Measurements from ENCODE around the gene UGT1A8.
"Not testable (repeated sequence)": the region's sequence is repeated elsewhere in the genome, so short reads cannot be mapped to it uniquely, and the experiment has no call there.

Gene UGT1A8

GRCh38 chr2:233740870-233741269, 123.4 kb downstream of the UGT1A8 start:
- H3K27ac ChIP-seq (ENCODE audit: low read depth, low read length, poor library complexity, severe bottlenecking): no peak overlapping the region
- H4K20me1 ChIP-seq (ENCODE audit: insufficient read depth, low read length): no peaks in the 10 kb centered on the region
- H3K9me2 ChIP-seq (ENCODE audit: low read depth, low read length): no peaks in the 10 kb centered on the region
- no peaks in the 10 kb centered on the region; the same call in 1 of the 2 replicates for H3K27me3 ChIP-seq (ENCODE audit: insufficient read depth, low read length)
- no peaks in the 10 kb centered on the region for H3K9me3 ChIP-seq (ENCODE audit: low read length)
- no peak for TF ChIP-seq CTCF (IDR thresholded peaks at IDR 0.05; ENCODE audit: low read length)
- no peak for TF ChIP-seq EZH2 (IDR thresholded peaks at IDR 0.05; ENCODE audit: borderline replicate concordance, low read length)
- H3K4me2 ChIP-seq (ENCODE audit: low read length): no peak overlapping the region
- no peaks in the 10 kb centered on the region for H3K36me3 ChIP-seq (ENCODE audit: insufficient read depth, low read length)
- no peaks in the 10 kb centered on the region for H3F3A ChIP-seq (ENCODE audit: insufficient read depth, low read length)
- no peak overlapping the region for H3K9ac ChIP-seq (ENCODE audit: low read length)
- no peaks in the 10 kb centered on the region for H3K4me1 ChIP-seq (ENCODE audit: insufficient read depth, low read length, severe bottlenecking)
- H2AFZ ChIP-seq (ENCODE audit: low read length): no peak overlapping the region
- H3K4me3 ChIP-seq (ENCODE audit: low read depth, low read length, poor library complexity, severe bottlenecking): no peak overlapping the region
- H3K79me2 ChIP-seq (ENCODE audit: insufficient read depth, low read length): no peaks in the 10 kb centered on the region

- no peak for TF ChIP-seq EZH2 (IDR thresholded peaks at IDR 0.05; ENCODE audit: borderline replicate concordance, low read length)
- TF ChIP-seq CTCF (IDR thresholded peaks at IDR 0.05; ENCODE audit: low read length): no peak
- Histone ChIP-seq H4K20me1 (ENCODE audit: insufficient read depth, low read length) (no peaks in the 10 kb centered on the region), H2AFZ (ENCODE audit: low read length) (no peak overlapping the region), H3K79me2 (ENCODE audit: insufficient read depth, low read length) (no peaks in the 10 kb centered on the region), H3K4me2 (ENCODE audit: low read length) (no peak overlapping the region), H3K9me2 (ENCODE audit: low read depth, low read length) (no peaks in the 10 kb centered on the region), H3K36me3 (ENCODE audit: insufficient read depth, low read length) (no peaks in the 10 kb centered on the region), H3K4me1 (ENCODE audit: insufficient read depth, low read length, severe bottlenecking) (no peaks in the 10 kb centered on the region), H3K9ac (ENCODE audit: low read length) (no peak overlapping the region), H3K27ac (ENCODE audit: low read depth, low read length, poor library complexity, severe bottlenecking) (no peak overlapping the region), H3K9me3 (ENCODE audit: low read length) (no peaks in the 10 kb centered on the region), H3K4me3 (ENCODE audit: low read depth, low read length, poor library complexity, severe bottlenecking) (no peak overlapping the region), H3F3A (ENCODE audit: insufficient read depth, low read length) (no peaks in the 10 kb centered on the region), H3K27me3 (ENCODE audit: insufficient read depth, low read length) (no peaks in the 10 kb centered on the region)
Observed at GRCh38 chr2:233743464-233744259, 126.2 kb downstream of the UGT1A8 start.

- TF ChIP-seq CTCF (IDR thresholded peaks at IDR 0.05; ENCODE audit: low read length): no peak
- TF ChIP-seq EZH2 (IDR thresholded peaks at IDR 0.05; ENCODE audit: borderline replicate concordance, low read length): no peak
Observed at GRCh38 chr2:233745073-233745755, 127.8 kb downstream of the UGT1A8 start.

GRCh38 chr2:233745838-233746237, 128.4 kb downstream of the UGT1A8 start:
- not testable (repeated sequence) for H3K27me3 ChIP-seq (ENCODE audit: insufficient read depth, low read length); H2AFZ ChIP-seq (ENCODE audit: low read length); H3K36me3 ChIP-seq (ENCODE audit: insufficient read depth, low read length); H3K9ac ChIP-seq (ENCODE audit: low read length); H3K4me2 ChIP-seq (ENCODE audit: low read length); H3K4me1 ChIP-seq (ENCODE audit: insufficient read depth, low read length, severe bottlenecking); H4K20me1 ChIP-seq (ENCODE audit: insufficient read depth, low read length); H3K79me2 ChIP-seq (ENCODE audit: insufficient read depth, low read length); H3F3A ChIP-seq (ENCODE audit: insufficient read depth, low read length); H3K27ac ChIP-seq (ENCODE audit: low read depth, low read length, poor library complexity, severe bottlenecking); H3K9me2 ChIP-seq (ENCODE audit: low read depth, low read length); H3K4me3 ChIP-seq (ENCODE audit: low read depth, low read length, poor library complexity, severe bottlenecking); H3K9me3 ChIP-seq (ENCODE audit: low read length)

More at GRCh38 chr2:233745073-233745755, 127.8 kb downstream of the UGT1A8 start:
- Histone ChIP-seq H3K4me1 (ENCODE audit: insufficient read depth, low read length, severe bottlenecking) (no peaks in the 10 kb centered on the region), H3K9ac (ENCODE audit: low read length) (no peak overlapping the region), H3K36me3 (ENCODE audit: insufficient read depth, low read length) (no peaks in the 10 kb centered on the region), H3F3A (ENCODE audit: insufficient read depth, low read length) (no peaks in the 10 kb centered on the region), H4K20me1 (ENCODE audit: insufficient read depth, low read length) (no peaks in the 10 kb centered on the region), H3K79me2 (ENCODE audit: insufficient read depth, low read length) (no peaks in the 10 kb centered on the region), H3K4me2 (ENCODE audit: low read length) (no peak overlapping the region), H3K27ac (ENCODE audit: low read depth, low read length, poor library complexity, severe bottlenecking) (no peak overlapping the region), H2AFZ (ENCODE audit: low read length) (no peak overlapping the region), H3K9me3 (ENCODE audit: low read length) (no peaks in the 10 kb centered on the region), H3K4me3 (ENCODE audit: low read depth, low read length, poor library complexity, severe bottlenecking) (no peak overlapping the region), H3K27me3 (ENCODE audit: insufficient read depth, low read length) (no peaks in the 10 kb centered on the region), H3K9me2 (ENCODE audit: low read depth, low read length) (no peaks in the 10 kb centered on the region)
